Activated T-cell treated with anti-CD3 and anti-CD28 coated beads, Interleukin-2, amount 50 U/mL, for 4 hours (primary cell): ENCODE results near the gene KIF12. TPM values are rescaled to one million over a fixed set of nuclear protein-coding genes. Genes with fewer than 3 reads are reported as not detected.
"Not testable (repeated sequence)": the region's sequence is repeated elsewhere in the genome, so short reads cannot be mapped to it uniquely, and the experiment has no call there.

Experiments
- ATAC-seq, 2 donors: fragments of 200-7000 bp; cut with Tn5 transposase; one replicate each; pipeline ENCODE4 v1.10.0; 2021
- DNase-seq: peaks from one replicate; pipeline ENCODE4 v3.0.0-alpha.2; 2020
- H3K27me3 Mint-ChIP-seq: one replicate; pipeline ENCODE4 v1.8.0; 2021; ENCODE audit warnings: low read depth, mixed read lengths
- H3K36me3 Mint-ChIP-seq: one replicate; pipeline ENCODE4 v1.8.0; 2022; ENCODE audit warnings: mixed read lengths; ENCODE audit not compliant: insufficient read depth
- H3K4me1 Mint-ChIP-seq: one replicate; pipeline ENCODE4 v1.8.0; 2021; ENCODE audit warnings: low read depth, mixed read lengths
- H3K4me3 Mint-ChIP-seq: one replicate; pipeline ENCODE4 v1.8.0; 2021; ENCODE audit warnings: mild to moderate bottlenecking, moderate library complexity, mixed read lengths
- H3K9me3 Mint-ChIP-seq: one replicate; pipeline ENCODE4 v1.8.0; 2021; ENCODE audit warnings: mixed read lengths
- total RNA-seq, 3 donors: library from RNA; stranded (reverse); gene quantifications; one replicate each; pipeline ENCODE4 v1.2.1, GENCODE V29; 2021

Gene KIF12
- total RNA-seq, 3 donors from 2014 or later = 0.10 TPM; not detected in 2

DNA sequence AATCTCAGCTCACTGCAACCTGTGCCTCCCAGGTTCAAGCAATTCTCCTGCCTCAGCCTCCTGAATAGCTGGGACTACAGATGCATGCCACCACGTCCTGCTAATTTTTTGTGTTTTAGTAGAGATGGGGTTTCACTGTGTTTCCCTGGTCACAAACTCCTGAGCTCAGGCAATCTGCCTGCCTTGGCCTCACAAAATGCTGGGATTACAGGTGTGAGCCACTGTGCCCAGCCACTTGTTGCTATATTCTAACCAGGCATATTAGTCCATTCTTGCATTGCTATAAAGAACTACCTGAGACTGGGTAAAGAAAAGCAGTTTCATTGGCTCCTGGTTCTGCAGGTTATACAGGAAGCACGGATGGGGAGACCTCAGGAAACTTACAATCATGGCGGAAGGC is 29.7 kb upstream of the KIF12 start:
- H3K9me3 Mint-ChIP-seq, H3K36me3 Mint-ChIP-seq, ATAC-seq, DNase-seq, H3K4me3 Mint-ChIP-seq, H3K4me1 Mint-ChIP-seq: not testable (repeated sequence)
- peaks cover 21% of the 10 kb centered on the region for H3K27me3 Mint-ChIP-seq

DNA sequence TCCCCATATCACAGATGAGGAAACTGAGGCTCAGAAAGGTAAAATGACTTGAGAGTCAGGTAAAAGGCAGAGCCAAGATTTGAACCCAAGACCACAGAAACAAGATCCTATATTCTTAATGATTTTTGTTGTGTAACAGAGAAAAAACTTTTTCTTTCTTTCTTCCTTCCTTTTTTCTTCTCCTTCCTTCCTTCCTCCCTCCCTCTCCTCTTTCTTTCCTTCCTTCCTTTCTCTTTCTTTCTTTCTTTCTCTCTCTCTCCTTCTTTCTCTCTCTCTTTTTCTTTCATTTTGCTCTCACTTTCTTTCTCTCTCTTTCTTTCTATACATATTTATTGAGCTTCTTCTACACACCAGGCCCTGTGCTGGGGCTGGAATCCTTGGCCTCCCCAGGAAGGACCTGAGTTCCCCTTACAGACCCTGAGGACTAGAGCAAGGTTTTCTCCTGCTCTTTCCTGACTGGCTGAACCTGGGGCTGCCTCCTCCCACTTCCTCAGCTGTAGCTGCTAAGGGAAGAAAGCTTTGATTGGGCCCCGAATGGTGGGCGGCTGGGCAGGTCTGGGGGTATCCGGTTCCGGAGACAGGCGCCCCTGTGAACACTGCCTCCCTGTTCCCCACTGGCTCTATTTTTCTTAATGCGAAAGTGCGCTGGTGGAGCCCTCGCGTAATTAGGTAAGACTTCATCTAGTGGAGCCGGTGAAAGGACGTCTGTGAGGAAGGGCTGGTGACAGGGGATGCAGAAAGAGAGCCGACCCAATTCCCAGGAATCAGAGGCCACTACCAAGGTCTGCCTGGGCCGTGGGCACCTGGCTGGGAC is 27.4 kb upstream of the KIF12 start:
- no peaks in the 10 kb centered on the region for H3K36me3 Mint-ChIP-seq
- no peak overlapping the region for H3K4me3 Mint-ChIP-seq
- no peaks in the 10 kb centered on the region for H3K4me1 Mint-ChIP-seq
- no peaks in the 10 kb centered on the region for H3K9me3 Mint-ChIP-seq
- peaks cover 14% of the 10 kb centered on the region for H3K27me3 Mint-ChIP-seq
- no peak for ATAC-seq
- DNase-seq = no peak

DNA sequence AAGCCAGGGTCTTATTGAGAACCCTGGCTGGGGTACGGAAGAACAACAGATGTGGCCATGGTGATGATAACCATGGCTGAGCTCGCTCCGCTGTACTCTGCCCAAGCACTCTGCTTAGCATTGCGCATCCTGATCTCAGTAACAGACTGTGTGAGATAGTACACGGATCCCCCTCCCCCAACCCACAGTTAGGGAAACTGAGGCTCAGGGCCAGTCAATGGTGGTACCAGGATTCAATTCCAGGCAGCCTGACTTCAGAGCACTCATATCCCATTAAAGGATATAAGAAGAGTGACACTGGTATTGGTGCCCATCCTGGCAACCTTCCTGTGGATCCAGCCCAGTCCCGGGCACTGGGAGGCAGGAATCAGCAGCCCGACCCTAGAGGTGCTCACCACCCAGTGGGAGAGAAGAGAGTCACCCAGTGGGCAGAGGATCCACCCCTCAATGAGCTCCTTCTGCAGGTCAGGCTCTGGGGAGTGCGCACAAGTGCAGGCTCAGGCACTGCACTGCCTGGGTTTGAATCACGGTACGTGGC is 26.5 kb upstream of the KIF12 start:
- DNase-seq (no peak), ATAC-seq (no peak)

DNA sequence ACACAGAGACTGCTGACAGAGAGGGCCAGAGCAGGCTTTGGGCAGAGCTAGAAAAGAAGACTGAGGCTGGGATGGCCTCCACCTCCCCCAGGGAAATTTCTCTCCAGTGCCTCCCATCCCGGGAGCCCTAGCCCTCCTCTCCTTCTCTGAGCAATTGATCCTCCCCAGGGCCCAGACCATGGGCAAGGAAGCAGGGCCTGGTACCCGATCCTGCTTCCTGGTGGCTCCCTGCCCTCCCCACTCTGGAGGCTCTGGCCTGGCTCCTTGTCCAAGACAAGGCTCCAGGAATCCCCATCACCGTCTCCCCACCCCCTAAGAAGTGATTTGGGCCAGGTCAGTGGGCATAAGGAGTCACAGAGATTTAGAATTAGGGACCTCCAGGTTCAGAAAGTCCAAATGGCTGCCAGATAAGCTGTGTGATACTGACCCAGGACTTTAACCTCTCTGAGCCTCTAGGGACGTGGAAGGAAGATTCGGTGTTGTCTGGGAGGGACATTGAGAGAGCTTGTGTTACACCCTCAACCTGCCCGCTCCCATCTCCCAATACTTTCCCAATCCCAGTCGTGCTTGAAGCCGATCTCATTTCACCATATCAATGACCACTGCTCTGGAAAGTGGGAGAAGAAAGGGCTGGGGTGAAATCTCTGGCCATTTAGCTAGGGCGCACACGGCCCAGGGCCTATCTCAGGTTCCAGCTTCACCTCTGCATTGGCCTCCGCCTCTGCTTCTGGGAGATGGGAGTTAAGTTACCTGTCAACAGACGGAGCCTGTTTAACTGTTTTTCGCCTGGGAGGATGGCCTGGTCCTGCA is 25.8 kb upstream of the KIF12 start:
- no peaks in the 10 kb centered on the region for H3K9me3 Mint-ChIP-seq
- ATAC-seq (no peak), DNase-seq (no peak)
- no peak overlapping the region for H3K4me3 Mint-ChIP-seq
- H3K36me3 Mint-ChIP-seq = no peaks in the 10 kb centered on the region
- H3K27me3 Mint-ChIP-seq = peaks cover 9% of the 10 kb centered on the region
- no peaks in the 10 kb centered on the region for H3K4me1 Mint-ChIP-seq

More for the DNA sequence above, 26.5 kb upstream of the KIF12 start:
- Mint-ChIP-seq H3K36me3 (no peaks in the 10 kb centered on the region), H3K4me3 (no peak overlapping the region), H3K4me1 (no peaks in the 10 kb centered on the region), H3K27me3 (peaks cover 9% of the 10 kb centered on the region), H3K9me3 (no peaks in the 10 kb centered on the region)

DNA sequence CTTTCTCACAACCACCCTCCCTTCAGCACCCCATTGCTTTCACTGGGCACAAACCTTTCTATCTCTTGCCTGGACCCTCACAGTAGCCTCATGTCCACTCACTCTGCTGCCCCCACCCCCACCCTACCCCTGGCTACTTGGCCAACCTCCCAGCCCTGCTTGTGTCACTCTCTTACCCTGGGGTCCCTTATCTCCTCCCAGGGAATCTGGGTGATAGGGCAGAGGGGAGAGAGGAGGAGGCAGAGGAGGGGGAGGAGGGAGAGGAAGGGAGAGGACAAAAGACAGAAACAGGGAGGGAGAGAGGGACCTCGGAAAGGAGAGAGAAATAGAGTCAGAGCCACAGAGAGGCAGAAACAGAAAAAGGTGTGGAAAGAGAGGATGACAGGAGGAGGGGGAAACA is 25.0 kb upstream of the KIF12 start:
- no peak for ATAC-seq
- no peaks in the 10 kb centered on the region for H3K36me3 Mint-ChIP-seq
- no peak overlapping the region for H3K4me3 Mint-ChIP-seq
- H3K27me3 Mint-ChIP-seq = peaks cover 9% of the 10 kb centered on the region
- DNase-seq = no peak
- no peaks in the 10 kb centered on the region for H3K4me1 Mint-ChIP-seq
- no peaks in the 10 kb centered on the region for H3K9me3 Mint-ChIP-seq

DNA sequence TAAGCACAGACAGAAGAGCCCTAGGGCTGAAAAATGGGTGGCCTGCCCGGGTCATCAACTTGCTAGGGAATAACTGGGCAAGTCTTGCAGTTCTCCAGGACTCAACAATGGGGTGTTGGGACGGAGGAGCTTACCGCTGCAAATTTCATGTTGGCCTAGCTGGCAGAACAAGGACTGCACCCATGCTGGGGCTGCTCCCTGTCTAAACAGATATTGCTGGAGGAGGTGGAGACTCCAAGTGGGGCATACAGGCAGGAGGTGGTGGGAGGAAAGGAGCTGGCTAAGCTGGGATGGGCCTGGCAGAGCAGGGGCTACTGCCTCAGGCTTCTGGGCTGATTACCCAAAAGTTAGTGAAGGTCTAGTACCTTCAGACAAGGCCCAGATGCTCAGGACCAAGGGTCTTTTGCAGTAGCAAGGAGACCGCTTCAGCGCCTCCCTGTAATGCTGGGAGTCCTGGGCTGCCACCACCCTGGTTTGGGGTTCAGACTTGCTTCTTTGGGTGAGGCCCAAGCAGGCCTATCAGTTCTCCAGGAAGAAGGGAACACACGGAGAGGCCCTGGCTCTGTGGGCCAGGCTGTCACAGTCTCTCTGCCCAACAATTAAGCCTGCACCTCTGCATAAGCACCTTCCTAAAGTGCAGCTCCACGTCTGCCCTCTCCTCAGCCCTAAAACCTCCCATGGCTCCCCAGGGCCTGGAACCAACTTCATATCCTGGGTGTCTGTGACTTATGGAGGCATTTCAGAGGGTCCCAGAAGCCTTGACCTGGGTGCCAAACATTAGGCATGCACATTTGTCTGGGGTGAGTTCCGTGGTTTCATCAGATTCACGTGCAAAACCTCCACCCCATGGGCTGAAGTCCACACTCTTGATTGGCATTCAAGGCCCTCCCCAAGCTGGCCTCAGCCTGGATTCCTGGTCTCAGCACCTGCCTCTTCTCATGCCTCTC is 24.2 kb upstream of the KIF12 start:
- H3K4me1 Mint-ChIP-seq = no peaks in the 10 kb centered on the region
- H3K4me3 Mint-ChIP-seq = no peak overlapping the region
- H3K36me3 Mint-ChIP-seq = no peaks in the 10 kb centered on the region
- DNase-seq = no peak
- H3K27me3 Mint-ChIP-seq = peaks cover 3% of the 10 kb centered on the region
- H3K9me3 Mint-ChIP-seq = no peaks in the 10 kb centered on the region
- ATAC-seq = no peak

DNA sequence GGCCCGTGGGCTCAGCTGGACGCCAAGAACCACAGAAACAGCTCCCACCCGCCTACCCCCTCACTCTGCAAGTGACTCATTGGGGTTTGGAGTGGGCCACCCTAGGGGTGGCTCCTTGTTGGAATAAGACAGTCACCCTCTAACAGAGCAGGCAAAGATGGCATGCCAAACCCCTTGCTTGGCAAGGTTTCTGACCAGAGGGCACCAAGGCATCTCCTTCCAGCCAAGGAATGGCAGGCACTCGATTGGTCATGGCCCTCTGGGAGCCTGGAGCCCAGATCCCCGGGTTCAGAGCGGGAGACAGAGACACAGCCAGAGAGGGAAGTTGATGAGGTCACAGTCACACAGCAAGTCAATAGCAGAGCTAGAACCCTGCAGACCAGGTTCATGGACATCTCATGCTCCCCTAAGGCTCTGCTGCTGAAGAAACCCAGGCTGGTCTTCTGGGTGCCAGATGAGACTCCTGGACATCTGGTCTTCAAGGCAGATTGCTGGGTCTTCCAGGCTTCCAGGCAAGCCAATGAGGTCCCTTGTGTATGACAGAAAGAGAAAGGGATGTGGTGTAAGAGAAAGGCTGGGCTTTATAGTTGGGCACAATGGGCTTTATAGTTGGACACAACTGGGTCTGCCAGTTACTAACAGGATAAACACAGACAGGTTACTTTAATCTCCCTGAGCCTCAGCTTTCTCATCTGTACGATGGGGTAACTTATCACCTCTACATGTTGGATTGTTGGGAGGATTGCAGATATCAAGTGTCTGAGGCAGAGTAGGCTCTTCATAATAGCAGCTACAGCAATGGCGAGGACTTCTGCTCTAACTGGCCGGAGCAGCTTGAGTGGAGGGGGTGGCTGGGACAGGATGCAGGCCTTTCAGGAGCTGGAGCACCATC is 23.3 kb upstream of the KIF12 start:
- DNase-seq (no peak), ATAC-seq (no peak)
- H3K4me3 Mint-ChIP-seq = no peak overlapping the region
- no peaks in the 10 kb centered on the region for H3K9me3 Mint-ChIP-seq
- peaks cover 5% of the 10 kb centered on the region for H3K27me3 Mint-ChIP-seq
- H3K4me1 Mint-ChIP-seq = no peaks in the 10 kb centered on the region
- H3K36me3 Mint-ChIP-seq = no peaks in the 10 kb centered on the region

DNA sequence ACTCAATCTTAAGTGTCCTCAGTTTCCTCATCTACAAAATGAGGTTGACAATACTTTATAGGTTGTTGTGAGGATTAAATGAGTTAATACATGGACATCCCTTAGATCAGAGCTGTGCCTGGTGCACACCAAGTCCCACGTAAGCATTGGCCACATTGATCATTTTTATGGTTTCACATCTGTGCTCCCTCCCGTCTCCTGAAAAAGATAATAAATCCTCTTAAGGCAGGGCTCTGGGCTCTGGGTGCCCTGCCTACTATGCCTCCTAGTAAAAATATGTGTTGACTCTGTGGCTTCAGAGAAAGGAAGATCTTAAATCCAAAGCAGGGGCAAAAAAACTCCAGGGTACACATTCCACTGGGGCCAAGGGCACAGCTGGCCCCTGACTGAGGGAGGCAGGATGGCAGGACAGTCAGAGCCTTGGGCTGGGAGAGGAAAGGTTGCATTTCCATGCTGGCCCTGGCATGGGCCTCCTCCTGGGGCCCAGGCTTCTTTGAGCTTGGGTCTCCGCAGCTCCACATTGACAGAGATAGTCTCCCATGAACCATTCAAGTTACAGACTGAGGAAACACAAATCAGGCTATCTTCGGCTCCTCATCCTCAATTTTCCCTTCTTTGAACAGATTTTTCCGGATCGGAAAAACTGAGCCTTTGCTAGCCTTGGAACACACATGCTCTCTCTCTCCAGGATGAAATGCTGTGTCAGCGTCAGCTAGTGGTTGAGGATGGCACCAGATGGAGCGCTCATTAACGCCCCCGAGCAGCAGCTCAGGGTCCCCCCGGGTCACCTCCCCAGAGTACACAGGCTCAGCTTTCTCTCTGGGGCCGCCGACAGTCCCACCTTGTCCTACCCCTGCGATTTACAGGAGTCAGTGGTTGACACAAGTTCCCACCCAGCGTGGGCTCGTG is 22.4 kb upstream of the KIF12 start:
- ATAC-seq (no peak), DNase-seq (no peak)
- Mint-ChIP-seq H3K27me3 (peaks cover 11% of the 10 kb centered on the region), H3K4me1 (no peaks in the 10 kb centered on the region), H3K36me3 (no peaks in the 10 kb centered on the region), H3K4me3 (no peak overlapping the region), H3K9me3 (no peaks in the 10 kb centered on the region)

DNA sequence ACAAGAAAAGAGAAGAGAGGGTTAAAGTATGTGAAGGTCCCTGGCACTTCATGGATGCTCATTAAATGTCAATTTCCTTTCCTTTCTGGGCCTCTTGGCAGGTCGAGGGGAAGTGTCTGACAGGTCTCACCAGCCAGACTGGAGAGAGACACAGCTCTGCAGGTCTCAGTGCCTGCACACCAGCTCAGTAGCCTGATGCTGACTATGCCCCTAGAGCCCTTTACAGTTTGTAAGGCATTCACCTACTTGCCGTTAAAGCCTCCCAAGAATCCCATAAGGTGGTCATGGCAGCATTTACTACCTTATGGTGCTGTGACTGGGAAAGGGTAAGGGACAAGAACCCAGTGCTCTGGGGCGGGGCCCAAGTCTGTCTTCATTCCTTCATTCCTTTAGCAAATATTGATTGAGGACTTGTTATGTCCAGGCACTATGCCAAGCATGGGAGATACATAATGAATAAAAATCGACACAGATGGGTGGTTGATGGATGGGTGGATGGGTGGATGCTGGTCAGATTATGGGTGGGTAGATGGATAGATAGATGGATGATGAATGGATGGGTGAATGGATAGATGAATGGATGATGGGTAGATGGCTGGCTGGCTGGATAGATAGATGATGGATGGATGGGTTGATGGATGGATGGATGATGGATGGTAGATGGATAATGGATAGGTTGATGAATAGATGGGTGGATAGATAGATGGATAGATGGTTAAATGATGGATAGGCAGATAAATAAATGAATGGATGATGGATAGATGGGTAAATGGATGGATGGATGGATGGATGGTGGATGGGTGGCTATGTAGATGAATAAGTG is 21.3 kb upstream of the KIF12 start:
- DNase-seq = no peak
- no peak for ATAC-seq
- Mint-ChIP-seq H3K4me1 (no peaks in the 10 kb centered on the region), H3K27me3 (peaks cover 11% of the 10 kb centered on the region), H3K36me3 (no peaks in the 10 kb centered on the region), H3K4me3 (no peak overlapping the region), H3K9me3 (no peaks in the 10 kb centered on the region)

DNA sequence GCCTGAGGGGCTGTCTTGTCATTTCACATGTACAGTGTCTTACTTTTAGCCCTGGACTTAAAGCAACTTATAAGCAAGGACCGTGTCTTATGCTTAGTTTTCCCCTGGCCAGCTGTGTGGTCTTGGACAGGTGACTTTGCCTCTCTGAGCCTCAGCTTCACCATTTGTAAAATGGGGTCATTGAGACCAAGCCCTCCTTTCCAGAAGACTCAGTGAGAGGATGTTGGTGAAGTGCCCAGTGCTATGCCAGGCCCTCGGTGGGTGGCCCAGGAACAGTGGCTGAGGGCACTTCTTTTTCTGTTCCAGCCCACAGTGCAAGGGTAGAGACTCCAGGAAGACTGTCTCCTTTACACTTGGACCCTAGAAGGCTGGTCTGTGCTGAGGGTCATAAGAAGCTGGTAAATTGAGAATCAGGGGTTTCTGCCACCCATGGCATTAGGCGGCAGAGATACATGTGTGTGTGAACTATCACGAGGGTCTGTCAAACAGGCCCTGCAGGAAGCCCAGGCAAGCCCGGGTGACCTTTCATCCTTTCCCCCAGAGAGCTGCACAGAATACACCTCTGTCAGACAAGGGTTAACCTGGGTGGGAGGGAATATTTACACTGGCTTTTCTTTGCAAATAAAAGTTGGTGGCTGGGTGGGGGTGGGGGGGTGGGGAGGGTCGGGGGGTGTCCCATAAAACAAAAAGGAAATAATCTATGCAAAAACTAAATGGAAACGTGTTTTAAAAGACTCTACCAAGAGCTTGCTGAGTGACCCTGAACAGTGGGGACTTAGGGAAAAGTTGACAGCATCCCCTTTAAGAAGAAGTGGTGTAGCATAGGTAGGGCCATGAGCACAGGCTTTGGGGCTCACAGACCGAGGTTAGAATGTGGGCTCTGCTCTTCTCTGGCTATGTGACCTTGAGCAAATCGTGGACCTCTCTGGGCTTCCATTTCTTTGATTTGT is 20.4 kb upstream of the KIF12 start:
- no peaks in the 10 kb centered on the region for H3K9me3 Mint-ChIP-seq
- DNase-seq = no peak
- peaks cover 11% of the 10 kb centered on the region for H3K27me3 Mint-ChIP-seq
- no peaks in the 10 kb centered on the region for H3K4me1 Mint-ChIP-seq
- no peaks in the 10 kb centered on the region for H3K36me3 Mint-ChIP-seq
- H3K4me3 Mint-ChIP-seq = no peak overlapping the region
- ATAC-seq = no peak
